GM19455 (cell line): ENCODE measurements around the gene HAUS6.
"Not testable (repeated sequence)": the region's sequence is repeated elsewhere in the genome, so short reads cannot be mapped to it uniquely, and the experiment has no call there.

Experiments used
- ATAC-seq: cut with Tn5 transposase; IDR thresholded peaks from one replicate; pipeline ENCODE4 v1.9.1; 2021; ENCODE audit not compliant: unreplicated experiment

Gene HAUS6

GRCh38 chr9:19116107-19116790 lies 13.5 kb upstream of the HAUS6 start:
- ATAC-seq = no peak

DNA sequence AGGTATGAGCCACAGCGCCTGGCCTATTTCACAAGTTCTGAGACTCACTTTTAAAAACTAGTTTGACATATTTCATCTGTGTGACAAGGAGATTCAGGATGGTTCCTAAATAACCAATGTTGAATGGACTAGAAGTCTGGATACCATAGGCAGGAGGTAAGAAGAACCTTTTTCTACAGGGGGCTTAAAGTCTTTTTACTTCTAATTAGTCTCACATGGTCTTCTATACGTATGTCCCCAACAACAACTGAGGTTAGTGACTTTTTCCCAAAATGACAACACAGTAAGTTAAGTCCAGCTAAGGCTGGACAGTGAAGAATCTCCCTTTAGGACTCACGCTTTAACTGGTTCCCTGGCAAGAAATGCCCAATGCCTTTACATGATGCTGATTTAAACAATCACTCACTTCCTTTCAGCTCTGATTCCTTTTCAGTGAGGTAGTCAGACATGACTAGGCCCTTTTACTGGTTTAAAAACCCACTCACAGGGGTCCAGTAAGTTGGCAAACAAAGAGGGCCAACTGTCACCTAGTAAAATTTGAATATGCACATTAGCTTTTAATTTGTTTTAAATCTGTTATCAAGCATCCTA lies 12.1 kb upstream of the HAUS6 start:
- ATAC-seq = no peak

GRCh38 chr9:19113964-19114679 lies 11.4 kb upstream of the HAUS6 start:
- no peak for ATAC-seq

DNA sequence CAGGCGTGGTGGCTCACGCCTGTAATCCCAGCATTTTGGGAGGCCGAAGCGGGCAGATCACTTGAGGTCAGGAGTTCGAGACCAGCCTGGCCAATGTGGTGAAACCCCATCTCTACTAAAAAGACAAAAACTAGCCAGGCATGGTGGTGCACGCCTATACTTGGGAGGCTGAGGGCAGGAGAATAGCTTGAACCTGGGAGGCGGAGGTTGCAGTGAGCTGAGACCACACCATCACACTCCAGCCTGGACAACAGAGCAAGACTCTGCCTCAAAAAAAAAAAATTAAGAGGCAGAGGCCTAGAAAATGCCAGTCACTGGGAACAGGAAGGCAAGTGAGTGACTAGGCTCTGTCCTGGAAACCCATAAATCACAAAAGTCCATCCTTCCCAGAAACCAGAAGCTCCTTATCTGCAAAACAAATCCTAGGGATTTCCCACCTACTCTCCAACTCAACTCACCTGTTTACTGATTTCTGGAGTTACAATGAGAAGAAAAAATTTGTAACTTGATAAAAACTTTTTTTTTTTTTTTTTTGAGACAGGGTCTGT lies 10.4 kb upstream of the HAUS6 start:
- ATAC-seq = not testable (repeated sequence)

DNA sequence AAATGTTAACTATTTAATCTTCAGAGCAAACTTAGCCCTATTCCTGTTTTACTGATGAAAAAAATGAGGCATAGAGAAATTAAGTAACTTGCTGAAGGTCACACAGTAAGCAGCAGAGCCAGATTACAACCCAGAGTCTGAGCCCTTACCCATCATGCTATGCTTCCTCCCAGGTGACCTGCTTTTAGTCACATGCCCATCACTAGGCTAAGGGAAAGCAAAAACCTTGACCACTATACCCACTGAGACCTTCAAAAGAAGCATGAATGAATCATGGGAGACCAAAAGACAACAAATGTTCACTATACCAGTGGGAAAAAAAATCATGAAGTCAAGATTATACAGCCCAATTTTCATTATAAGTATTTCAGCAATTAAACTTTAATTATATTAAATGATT lies 5.3 kb upstream of the HAUS6 start:
- no peak for ATAC-seq

DNA sequence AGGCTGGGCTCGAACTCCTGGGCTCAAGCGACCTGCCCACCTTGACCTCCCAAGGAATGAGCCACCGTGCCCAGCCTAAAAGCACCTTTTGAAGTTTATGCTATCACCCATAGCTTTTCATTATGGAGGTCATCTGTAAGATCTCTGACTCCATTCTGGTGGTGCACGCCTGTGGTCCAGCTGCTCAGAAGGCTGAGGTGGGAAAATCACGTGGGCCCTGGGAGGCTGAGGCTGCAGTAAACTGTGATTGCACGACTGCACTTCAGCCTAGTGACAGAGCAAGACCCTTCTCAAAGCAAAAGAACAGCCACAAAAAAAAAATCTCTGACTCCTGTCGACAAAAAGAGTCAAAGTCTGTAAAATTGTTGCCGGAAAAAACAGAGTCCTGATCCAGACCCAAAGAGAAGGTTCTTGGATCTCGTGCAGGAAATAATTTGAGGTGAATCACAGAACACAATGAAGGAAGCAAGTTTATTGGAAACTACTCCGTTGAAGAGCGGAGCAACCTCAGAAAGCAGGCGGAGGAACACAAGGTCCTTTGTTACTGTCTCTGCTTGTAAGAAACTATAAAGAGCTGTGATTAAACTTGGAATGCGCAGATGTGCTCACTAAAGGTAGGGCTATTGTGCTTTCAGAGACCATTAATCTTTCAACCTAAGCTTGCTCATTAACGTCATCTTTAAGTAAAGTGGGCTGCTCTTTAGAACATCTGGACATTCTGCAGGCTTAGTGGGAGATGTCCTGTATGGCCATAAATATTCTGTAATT lies 2.0 kb upstream of the HAUS6 start:
- ATAC-seq = no peak

GRCh38 chr9:19102181-19102630 lies 498 bp downstream of the HAUS6 start:
- peak; percentile 36 for ATAC-seq

- ATAC-seq = no peak
Observed at GRCh38 chr9:19101203-19101602, 1.5 kb downstream of the HAUS6 start.

DNA sequence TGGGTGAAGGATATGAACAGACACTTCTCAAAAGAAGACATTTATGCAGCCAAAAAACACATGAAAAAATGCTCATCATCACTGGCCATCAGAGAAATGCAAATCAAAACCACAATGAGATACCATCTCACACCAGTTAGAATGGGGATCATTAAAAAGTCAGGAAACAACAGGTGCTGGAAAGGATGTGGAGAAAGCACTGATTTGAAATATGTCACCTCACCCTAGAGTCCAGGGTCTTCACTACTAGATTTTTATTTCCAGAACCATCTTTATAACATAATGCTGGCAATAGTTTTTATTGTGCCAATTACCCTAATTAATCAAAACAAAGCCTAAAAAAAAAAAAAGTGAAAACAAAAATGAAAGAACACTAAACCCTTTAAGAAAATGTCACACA lies 5.3 kb downstream of the HAUS6 start:
- ATAC-seq = not testable (repeated sequence)

DNA sequence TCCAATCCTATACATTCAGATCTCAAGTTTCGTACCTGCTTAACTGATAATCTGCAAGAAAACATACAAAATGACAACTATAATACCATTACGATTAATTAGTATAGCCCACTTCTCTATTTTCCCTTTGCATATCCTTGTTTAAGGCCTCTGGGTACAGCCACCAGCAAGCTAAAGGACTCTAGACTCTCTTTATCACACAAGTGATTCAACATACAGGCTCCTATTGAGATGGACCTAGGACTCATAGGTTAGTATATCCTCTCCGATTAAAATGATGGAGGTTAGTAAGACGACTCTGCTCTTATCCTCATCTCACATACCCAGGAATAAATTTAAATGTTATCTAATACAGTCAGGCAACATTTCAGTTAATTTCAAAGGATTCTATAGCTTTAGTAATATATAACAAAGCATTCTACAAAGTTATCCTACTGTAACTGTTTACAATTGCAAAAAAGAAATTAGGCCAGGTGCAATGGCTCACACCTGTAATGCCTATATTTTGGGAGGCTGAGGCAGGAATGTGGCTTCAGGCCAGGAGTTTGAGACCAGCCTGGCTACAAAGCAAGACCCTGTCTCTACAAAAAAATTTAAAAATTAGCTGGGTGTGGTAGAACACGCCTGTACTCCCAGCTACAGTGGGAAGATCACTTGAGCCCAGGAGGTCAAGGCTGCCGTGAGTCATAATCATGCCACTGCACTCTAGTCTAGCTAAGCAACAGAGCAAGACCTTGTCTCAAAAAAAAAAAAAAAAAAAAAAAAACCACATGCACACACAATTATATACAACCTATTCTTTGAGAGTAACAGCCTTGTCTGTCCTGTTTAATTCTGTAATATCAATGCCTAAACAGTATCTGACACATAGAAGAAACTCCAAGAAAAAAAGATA lies 15.4 kb downstream of the HAUS6 start:
- ATAC-seq = no peak

GRCh38 chr9:19085295-19085694 lies 17.4 kb downstream of the HAUS6 start:
- no peak for ATAC-seq

- no peak for ATAC-seq
Observed at GRCh38 chr9:19074836-19075235, 27.9 kb downstream of the HAUS6 start.

DNA sequence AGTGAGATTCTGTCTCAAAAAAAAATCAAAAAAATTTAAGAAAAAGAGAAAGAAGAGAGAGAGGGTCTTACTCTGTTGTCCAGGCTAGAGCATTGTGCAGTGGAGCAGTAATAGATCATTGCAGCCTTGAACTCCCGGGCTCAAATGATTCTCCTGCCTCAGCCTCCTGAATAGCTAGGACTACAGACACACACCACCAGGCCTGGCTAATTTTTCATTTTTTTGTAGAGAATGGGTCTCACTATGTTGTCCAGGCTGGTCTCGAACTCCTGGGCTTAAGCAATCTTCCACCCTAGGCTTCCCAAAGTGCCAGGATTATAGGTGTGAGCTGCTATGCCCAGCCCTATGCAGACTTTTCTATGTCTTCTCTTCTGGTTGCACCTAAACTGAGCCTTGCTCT lies 28.5 kb downstream of the HAUS6 start:
- no peak for ATAC-seq

DNA sequence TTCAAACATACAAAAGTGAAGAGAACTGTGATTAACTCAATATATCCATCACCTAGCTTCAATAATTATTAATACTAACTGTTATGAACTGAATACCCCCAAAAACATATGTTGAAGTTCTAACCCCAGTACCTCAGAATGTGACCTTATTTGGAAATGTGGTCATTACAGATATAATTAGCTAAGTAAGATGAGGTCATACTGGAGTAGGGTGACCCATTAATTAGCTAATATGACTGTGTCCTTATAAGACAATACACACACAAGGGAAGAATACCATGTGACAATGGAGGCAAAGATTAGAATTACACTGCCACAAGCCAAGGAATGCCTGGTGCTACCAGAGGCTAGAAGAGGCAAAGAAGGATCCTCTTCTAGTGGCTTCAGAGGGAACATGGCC lies 45.7 kb downstream of the HAUS6 start:
- ATAC-seq = no peak

DNA sequence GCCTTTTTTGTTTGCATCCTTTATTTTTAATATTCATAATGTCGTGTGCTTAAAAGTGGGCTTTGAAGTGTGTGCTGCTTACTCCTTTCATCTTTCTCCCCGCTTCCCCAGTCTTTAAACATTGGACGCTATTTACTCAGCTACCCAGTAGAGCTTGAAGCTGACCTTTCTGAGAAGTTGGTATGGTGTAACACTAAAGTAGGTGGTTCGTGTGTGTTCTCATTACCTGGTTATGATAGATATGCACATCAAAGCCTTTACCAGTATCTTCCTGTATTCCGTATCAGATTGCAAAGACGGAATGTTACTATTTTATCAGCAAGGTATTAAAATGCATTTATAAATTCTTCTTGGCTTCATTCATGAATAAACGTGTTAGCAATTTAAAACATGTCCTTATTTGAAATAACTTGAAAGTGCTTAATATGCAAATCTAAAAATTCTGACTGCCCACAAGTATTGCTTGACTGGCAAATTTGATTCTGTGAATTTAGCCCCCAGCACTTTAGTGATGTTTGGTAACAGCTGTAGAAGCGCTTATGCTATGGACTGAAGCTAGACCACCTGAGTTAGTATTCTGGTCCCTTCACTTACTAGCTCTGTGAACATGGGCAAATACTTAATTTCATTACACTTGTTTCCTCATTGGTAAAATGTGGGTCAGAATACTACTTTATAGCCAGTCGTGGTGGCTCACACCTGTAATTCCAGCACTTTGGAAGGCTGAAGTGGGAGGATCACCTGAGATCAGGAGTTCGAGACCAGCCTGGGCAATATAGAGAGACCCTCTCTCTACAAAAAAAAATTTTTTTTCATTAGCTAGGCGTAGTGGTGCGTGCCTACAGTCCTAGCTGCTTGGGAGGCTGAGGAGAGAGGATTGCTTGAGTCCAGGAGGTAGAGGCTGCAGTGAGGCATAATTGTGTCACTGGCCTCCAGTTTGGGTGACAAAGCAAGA lies 51.8 kb downstream of the HAUS6 start:
- no peak for ATAC-seq

DNA sequence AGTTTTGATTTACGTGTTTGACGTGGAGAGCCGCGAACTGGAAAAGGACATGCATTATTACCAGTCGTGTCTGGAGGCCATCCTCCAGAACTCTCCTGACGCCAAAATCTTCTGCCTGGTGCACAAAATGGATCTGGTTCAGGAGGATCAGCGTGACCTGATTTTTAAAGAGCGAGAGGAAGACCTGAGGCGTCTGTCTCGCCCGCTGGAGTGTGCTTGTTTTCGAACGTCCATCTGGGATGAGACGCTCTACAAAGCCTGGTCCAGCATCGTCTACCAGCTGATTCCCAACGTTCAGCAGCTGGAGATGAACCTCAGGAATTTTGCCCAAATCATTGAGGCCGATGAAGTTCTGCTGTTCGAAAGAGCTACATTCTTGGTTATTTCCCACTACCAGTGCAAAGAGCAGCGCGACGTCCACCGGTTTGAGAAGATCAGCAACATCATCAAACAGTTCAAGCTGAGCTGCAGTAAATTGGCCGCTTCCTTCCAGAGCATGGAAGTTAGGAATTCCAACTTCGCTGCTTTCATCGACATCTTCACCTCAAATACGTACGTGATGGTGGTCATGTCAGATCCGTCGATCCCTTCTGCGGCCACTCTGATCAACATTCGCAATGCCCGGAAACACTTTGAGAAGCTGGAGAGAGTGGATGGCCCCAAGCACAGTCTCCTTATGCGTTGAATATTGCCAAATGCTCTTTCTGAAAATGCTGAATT lies 52.6 kb downstream of the HAUS6 start:
- ATAC-seq = no peak

GRCh38 chr9:19048966-19049916 lies 53.5 kb downstream of the HAUS6 start, which contains the start of gene RRAGA:
Gene RRAGA (plus strand): TSS chr9:19049427. CDS start chr9:19049660, 233 bp downstream.
- peak; percentile 92 for ATAC-seq
